Epithelial cell of esophagus (primary cell): Measurements from ENCODE around the gene MAGED2.
A peak's percentile ranks its signal among the peaks of the same experiment; 100 is the strongest.
"Not testable (repeated sequence)": the region's sequence is repeated elsewhere in the genome, so short reads cannot be mapped to it uniquely, and the experiment has no call there.

Source experiments
- DNase-seq: peaks from one replicate; pipeline ENCODE4 v3.0.0; 2010; ENCODE audit warnings: low read depth
- H3K4me3 ChIP-seq: 2 replicates; pipeline ENCODE4 v1.5.1; 2011; ENCODE audit warnings: mild to moderate bottlenecking, low read length, control low read depth
- TF ChIP-seq, protein P1 (sequence below): IDR thresholded peaks from 2 replicates; pipeline ENCODE4 v1.5.1; 2011; ENCODE audit warnings: low read depth, mild to moderate bottlenecking, low read length, control low read depth, inconsistent platforms; ENCODE audit not compliant: insufficient read depth; ENCODE audit errors: missing control alignments

The MAGED2 gene

DNA sequence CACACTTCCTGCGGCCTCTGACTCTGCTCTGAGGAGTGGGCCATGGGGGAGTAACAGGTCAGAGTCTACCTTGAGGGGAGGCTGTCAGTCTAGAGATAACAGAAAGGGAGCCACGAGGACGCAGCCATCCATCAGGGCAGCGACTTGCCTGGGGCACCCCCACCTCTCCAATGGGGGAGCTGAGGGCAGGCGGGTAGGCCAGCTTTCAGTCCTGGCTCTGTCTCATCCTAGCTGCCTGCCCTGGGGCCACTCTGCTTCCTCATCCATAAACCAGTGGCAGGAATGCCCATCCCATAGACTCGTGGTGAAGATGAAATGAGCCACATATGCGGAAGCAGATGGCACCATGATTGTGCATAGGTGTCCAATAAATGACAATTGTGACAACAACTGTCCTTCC is 13.2 kb downstream of the MAGED2 start:
- TF ChIP-seq, protein P1, sequence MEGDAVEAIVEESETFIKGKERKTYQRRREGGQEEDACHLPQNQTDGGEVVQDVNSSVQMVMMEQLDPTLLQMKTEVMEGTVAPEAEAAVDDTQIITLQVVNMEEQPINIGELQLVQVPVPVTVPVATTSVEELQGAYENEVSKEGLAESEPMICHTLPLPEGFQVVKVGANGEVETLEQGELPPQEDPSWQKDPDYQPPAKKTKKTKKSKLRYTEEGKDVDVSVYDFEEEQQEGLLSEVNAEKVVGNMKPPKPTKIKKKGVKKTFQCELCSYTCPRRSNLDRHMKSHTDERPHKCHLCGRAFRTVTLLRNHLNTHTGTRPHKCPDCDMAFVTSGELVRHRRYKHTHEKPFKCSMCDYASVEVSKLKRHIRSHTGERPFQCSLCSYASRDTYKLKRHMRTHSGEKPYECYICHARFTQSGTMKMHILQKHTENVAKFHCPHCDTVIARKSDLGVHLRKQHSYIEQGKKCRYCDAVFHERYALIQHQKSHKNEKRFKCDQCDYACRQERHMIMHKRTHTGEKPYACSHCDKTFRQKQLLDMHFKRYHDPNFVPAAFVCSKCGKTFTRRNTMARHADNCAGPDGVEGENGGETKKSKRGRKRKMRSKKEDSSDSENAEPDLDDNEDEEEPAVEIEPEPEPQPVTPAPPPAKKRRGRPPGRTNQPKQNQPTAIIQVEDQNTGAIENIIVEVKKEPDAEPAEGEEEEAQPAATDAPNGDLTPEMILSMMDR = no peak
- H3K4me3 ChIP-seq = no peak overlapping the region
- no peak for DNase-seq

DNA sequence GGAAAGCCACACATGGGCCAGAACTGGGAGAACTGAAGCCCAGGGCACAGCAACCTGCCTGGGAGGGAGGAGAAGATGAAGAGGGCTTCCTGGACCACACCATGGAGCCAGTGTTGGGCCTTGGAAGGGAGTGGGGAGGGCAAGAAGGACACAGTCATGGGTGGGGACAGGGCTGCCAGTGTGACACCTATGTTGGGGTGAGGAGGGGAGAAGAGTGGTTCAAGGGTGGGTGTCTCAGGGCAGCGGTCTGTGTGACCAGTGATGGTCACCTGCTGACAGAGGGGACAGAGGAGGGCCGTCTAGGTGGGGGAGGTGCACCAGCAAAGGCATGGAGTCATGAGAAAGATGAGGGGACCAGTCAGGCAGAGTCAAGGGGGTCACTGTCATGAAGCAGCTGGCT is 13.8 kb downstream of the MAGED2 start:
- no peak overlapping the region for H3K4me3 ChIP-seq
- TF ChIP-seq, protein P1 = no peak
- DNase-seq = no peak

DNA sequence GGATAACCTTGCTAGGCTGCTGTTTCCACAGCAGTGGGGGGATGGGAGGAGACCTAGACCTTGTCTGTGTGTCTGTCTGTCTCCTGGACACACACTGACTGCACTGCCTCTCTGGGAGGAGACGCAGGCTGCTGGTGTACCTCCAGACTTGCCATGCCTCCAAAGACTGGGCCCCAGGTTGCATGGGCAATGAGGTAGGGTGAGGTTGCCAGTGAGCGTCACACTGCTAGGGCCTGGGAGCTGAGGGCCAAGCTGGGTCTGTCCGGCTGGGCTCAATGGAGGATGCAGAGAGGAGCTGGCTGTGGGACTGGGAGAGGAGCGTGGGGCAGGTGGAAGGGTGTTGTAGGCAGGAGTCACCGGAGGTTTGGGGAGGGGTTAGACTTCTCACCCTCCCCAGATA is 16.6 kb downstream of the MAGED2 start:
- no peak overlapping the region for H3K4me3 ChIP-seq
- no peak for DNase-seq
- TF ChIP-seq, protein P1 = no peak

DNA sequence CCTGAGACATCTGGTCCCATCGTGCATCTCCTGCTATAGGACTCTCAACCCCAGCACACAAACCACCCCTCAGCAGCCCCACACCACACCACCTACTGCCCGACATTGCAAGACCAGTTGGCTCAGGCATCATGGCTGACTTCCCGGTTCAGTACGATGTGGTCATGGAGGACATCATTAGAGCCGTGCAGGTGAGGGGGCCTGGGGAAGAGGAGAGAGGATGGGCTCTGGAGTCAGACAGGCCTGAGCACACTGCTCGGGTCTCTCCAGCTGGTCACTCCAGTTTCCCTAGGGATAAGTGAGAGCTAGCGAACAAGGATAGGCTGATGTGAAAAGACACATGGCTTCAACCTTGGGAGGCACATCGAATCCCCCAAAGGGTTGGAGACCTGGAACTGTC is 17.2 kb downstream of the MAGED2 start:
- no peak overlapping the region for H3K4me3 ChIP-seq
- TF ChIP-seq, protein P1 = no peak
- DNase-seq = no peak

DNA sequence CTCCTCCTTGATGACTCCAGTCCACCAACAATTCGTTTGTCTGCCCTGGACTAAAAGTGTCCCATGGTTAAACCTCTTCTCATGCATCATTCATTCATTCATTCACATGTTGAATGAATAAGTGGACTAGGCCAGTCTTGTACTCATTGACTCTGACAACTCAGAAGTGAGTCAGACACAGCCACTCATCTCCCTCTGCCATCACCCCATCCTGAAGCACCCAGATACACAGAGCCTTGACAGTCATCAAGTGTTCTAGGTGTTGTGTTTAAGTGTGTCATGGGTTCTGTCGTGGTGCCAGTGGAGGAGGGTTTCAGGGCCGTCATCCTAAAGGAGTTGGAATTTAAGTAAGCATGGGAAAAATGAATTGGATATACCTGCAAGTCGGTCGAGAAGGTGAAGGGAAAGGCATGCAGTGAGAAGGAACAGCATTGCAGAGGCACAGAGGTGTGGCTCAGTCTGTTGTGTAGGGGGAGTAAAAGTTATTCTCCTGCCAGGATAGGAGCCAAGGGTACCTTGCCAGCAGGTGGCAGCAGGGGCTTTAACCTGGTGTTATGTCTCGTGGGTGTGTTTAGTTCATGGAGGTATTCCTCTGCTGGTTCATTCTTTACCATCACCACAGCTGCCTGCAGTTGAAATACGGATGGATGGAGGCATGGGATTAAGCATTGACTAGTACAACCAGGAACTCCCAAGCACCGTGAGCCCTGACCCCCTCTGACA is 18.3 kb downstream of the MAGED2 start:
- DNase-seq = peak; percentile 66

DNA sequence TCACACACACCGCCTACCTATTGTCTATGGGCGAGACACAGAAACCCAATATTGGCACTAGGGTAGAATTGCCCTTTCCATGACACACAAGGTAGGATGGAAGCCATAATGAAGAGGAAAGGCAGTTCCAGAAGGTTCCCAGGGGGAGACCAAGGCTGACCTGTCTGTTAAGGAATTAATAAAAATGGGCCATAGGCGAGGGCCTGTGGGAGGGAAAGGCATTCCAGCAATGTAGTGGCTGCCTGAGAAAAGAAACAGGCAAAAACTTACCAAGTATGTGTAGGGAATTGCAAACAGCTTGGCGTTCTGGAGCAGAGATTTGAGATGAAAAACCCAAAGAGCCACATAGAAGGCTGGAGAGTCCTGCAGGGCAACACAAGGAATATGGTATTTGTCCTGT is 19.1 kb downstream of the MAGED2 start:
- TF ChIP-seq, protein P1 = no peak
- DNase-seq = no peak
- H3K4me3 ChIP-seq = no peak overlapping the region

More for the DNA sequence above, 18.3 kb downstream of the MAGED2 start:
- no peak overlapping the region for H3K4me3 ChIP-seq
- TF ChIP-seq, protein P1 = no peak

DNA sequence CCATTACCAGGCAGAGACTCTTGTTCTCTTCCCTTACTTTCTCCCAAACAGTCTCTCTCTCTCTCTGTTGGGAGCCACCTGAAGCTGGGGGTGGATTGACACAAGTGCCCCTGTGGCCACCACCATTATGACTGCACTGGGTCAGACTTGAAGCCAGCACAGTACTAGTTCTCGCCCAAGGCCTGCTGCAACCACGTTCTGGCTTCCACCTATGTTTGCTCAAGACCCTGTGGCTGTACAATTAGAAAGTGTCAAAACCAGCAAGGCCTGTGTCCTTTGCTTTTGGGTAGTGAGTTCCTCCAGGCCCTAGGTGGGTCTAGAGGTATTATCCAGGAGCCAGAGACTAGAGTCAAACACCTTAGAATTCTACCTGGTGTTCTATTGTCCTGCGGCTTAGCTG is 31.0 kb downstream of the MAGED2 start:
- H3K4me3 ChIP-seq = no peak overlapping the region
- TF ChIP-seq, protein P1 = no peak
- DNase-seq = no peak

DNA sequence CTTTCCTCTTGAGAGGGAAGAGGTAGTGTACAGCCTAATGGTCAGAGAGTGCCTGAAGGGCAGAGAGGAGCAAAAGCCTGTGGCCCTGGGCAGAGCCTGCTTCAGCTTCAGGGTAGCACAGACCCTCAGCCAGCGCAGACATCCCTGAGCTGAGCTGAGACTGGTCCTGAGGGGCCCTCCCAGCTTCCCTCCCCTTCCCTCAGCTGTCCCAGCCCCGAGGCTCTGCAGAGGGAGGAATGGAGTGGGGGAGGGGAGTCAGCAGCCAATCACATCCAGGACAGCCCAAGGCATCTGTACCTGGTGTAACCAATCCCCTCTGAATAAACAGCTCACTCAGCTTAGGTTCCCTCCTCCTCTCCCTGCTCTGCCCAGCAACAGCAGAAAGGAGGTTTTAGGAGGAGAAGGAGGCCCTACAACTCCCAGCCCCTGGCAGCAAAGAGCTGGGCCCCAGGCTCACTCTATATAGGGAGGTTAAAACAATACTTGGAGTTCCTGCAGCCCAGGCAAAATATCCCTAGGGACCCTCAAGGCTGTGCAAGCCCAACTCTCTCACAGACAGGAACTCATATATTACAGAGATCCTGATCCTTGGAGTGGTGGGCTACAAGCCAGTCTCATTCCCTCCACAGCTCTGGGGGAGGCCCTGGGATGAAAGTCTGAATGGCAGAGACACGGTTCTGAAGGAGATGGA is 33.8 kb downstream of the MAGED2 start:
- H3K4me3 ChIP-seq, DNase-seq: not testable (repeated sequence)
